ENCODE data around the gene FBP2.
"Not testable (repeated sequence)": the region's sequence is repeated elsewhere in the genome, so short reads cannot be mapped to it uniquely, and the experiment has no call there.

The FBP2 gene

DNA sequence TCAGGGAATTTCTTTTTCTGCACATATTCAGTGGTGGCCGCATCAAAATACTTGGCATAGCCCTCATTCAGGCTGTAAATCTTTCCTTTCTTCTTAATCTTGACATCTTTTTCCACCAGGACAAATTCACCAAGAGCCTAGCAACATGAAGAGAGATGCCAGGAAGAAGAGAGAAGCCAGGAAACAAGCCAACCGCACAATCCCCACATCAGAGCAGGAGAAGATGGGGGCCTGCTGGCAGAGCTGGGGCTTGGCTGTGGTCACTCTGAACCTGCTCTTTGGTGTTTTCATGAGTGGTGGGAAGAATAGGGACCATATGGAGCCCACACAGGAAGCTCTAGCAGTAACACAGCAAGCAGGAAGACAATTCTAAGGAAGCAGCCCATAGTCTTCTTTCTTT is 26.4 kb downstream of the FBP2 start:
- no peak overlapping the region for H3K4me3 ChIP-seq (ENCODE audit: low read depth, low read length)
- TF ChIP-seq MYC (IDR thresholded peaks at IDR 0.05; ENCODE audit: low read depth, low read length): no peak
- TF ChIP-seq, protein P1, sequence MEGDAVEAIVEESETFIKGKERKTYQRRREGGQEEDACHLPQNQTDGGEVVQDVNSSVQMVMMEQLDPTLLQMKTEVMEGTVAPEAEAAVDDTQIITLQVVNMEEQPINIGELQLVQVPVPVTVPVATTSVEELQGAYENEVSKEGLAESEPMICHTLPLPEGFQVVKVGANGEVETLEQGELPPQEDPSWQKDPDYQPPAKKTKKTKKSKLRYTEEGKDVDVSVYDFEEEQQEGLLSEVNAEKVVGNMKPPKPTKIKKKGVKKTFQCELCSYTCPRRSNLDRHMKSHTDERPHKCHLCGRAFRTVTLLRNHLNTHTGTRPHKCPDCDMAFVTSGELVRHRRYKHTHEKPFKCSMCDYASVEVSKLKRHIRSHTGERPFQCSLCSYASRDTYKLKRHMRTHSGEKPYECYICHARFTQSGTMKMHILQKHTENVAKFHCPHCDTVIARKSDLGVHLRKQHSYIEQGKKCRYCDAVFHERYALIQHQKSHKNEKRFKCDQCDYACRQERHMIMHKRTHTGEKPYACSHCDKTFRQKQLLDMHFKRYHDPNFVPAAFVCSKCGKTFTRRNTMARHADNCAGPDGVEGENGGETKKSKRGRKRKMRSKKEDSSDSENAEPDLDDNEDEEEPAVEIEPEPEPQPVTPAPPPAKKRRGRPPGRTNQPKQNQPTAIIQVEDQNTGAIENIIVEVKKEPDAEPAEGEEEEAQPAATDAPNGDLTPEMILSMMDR (IDR thresholded peaks at IDR 0.05; ENCODE audit: low read depth, low read length): no peak
- TF ChIP-seq MAX (IDR thresholded peaks at IDR 0.05; ENCODE audit: low read depth, low read length): no peak
- no peak for TF ChIP-seq POLR2A (IDR thresholded peaks at IDR 0.05; ENCODE audit: extremely low read depth, insufficient read length)

GRCh38 chr9:94566550-94566949 is 27.1 kb downstream of the FBP2 start:
- no peak for DNase-seq (ENCODE audit: low read depth)
- TF ChIP-seq POLR2A (IDR thresholded peaks at IDR 0.05; ENCODE audit: extremely low read depth, insufficient read length): no peak
- no peak for TF ChIP-seq MYC (IDR thresholded peaks at IDR 0.05; ENCODE audit: low read depth, low read length)
- TF ChIP-seq MAX (IDR thresholded peaks at IDR 0.05; ENCODE audit: low read depth, low read length): no peak
- TF ChIP-seq, protein P1 (IDR thresholded peaks at IDR 0.05; ENCODE audit: low read depth, low read length): no peak
- no peak overlapping the region for H3K4me3 ChIP-seq (ENCODE audit: low read depth, low read length)

More for the DNA sequence above, 26.4 kb downstream of the FBP2 start:
- DNase-seq (ENCODE audit: low read depth): no peak

DNA sequence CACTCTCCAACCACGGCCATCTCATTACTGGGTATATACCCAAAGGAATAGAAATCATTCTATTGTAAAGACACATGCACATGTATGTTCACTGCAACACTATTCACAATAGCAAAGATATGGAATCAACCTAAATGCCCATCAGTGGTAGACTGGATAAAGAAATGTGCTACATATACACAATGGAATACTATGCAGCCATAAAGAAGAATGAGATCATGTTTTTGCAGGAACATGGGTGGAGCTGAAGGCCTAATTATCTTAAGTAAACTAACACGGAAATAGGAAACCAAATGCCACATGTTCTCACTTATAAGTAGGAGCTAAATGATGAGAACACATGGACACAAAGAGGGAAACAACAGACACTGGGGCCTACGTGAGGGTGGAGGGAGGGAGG is 29.3 kb downstream of the FBP2 start:
- H3K4me3 ChIP-seq (ENCODE audit: low read depth, low read length); DNase-seq (ENCODE audit: low read depth): not testable (repeated sequence)

DNA sequence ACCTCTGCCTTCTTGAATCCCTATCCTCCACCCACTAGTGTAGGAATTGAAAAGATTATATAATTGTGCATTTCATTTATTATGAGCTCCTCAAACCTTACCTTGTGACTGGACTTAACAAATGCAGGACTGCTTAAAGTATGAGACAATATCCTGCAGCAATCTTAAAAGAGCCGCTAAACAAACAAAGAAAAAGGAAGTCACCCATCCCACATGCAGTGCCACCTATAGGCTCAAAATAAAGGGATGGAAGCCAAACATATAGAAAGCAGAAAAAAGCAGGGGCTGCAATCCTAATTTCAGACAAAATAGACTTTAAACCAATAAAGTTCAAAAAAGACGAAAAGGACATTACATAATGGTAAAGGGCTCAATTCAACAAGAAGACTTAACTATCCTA is 30.1 kb downstream of the FBP2 start:
- H3K4me3 ChIP-seq (ENCODE audit: low read depth, low read length): no peak overlapping the region
- DNase-seq (ENCODE audit: low read depth): peak; percentile 30
- TF ChIP-seq MAX (IDR thresholded peaks at IDR 0.05; ENCODE audit: low read depth, low read length): no peak
- no peak for TF ChIP-seq POLR2A (IDR thresholded peaks at IDR 0.05; ENCODE audit: extremely low read depth, insufficient read length)
- TF ChIP-seq, protein P1 (IDR thresholded peaks at IDR 0.05; ENCODE audit: low read depth, low read length): peak; percentile 45

GRCh38 chr9:94560237-94560636 is 33.4 kb downstream of the FBP2 start:
- H3K4me3 ChIP-seq (ENCODE audit: low read depth, low read length): no peak overlapping the region
- no peak for DNase-seq (ENCODE audit: low read depth)
- TF ChIP-seq MAX (IDR thresholded peaks at IDR 0.05; ENCODE audit: low read depth, low read length) (no peak), POLR2A (IDR thresholded peaks at IDR 0.05; ENCODE audit: extremely low read depth, insufficient read length) (no peak), MYC (IDR thresholded peaks at IDR 0.05; ENCODE audit: low read depth, low read length) (no peak)
- TF ChIP-seq, protein P1 (IDR thresholded peaks at IDR 0.05; ENCODE audit: low read depth, low read length): no peak

GRCh38 chr9:94557376-94557775 is 36.2 kb downstream of the FBP2 start:
- no peak for DNase-seq (ENCODE audit: low read depth)
- no peak for TF ChIP-seq MYC (IDR thresholded peaks at IDR 0.05; ENCODE audit: low read depth, low read length)
- no peak for TF ChIP-seq POLR2A (IDR thresholded peaks at IDR 0.05; ENCODE audit: extremely low read depth, insufficient read length)
- no peak for TF ChIP-seq MAX (IDR thresholded peaks at IDR 0.05; ENCODE audit: low read depth, low read length)
- TF ChIP-seq, protein P1 (IDR thresholded peaks at IDR 0.05; ENCODE audit: low read depth, low read length): no peak
- H3K4me3 ChIP-seq (ENCODE audit: low read depth, low read length): no peak overlapping the region

Data from NB4 (cell line).